GM13976 (cell line): ENCODE results near the gene CROT.

Experiments
- DNase-seq: peaks from one replicate; pipeline ENCODE4 v3.0.0; 2012; ENCODE audit warnings: low spot score
- in situ Hi-C: fragments of 300-500 bp; cut with MboI; formaldehyde crosslinking; loops from one replicate; pipeline ENCODE4 v1.12.0; 2022; ENCODE audit warnings: low sequenced_read_pairs, mixed read lengths, inconsistent platforms; ENCODE audit not compliant: unreplicated experiment
- TF ChIP-seq, protein P1 (sequence below): IDR thresholded peaks from 2 replicates; pipeline ENCODE4 v1.5.1; 2012; ENCODE audit warnings: borderline replicate concordance, mild to moderate bottlenecking; ENCODE audit not compliant: insufficient read depth; ENCODE audit errors: extremely low read depth, missing control alignments, control extremely low read depth

The CROT gene

DNA sequence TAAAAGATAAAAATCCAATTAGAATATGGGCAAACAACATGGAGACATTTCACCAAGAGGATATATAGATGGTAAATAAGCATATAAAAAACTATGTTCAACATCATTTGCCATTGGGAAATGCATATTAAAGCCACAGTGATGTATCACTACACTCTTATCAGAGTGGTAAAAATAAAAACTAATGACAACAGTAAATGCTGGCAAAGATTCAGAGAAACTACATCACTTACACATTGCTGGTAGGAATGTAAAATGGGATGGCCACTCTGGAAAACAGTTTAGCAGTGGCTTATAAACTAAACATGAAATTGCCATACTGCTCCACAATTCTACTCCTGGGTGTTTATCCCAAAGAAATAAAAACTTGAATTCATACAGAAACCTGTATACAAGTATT lies 59.2 kb downstream of the CROT start:
- in situ Hi-C loops: loop anchor here (25.0 kb wide), 1 partner anchor 467 kb away; no protein-coding TSS in a partner anchor
- TF ChIP-seq, protein P1, sequence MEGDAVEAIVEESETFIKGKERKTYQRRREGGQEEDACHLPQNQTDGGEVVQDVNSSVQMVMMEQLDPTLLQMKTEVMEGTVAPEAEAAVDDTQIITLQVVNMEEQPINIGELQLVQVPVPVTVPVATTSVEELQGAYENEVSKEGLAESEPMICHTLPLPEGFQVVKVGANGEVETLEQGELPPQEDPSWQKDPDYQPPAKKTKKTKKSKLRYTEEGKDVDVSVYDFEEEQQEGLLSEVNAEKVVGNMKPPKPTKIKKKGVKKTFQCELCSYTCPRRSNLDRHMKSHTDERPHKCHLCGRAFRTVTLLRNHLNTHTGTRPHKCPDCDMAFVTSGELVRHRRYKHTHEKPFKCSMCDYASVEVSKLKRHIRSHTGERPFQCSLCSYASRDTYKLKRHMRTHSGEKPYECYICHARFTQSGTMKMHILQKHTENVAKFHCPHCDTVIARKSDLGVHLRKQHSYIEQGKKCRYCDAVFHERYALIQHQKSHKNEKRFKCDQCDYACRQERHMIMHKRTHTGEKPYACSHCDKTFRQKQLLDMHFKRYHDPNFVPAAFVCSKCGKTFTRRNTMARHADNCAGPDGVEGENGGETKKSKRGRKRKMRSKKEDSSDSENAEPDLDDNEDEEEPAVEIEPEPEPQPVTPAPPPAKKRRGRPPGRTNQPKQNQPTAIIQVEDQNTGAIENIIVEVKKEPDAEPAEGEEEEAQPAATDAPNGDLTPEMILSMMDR: no peak
- DNase-seq: no peak

DNA sequence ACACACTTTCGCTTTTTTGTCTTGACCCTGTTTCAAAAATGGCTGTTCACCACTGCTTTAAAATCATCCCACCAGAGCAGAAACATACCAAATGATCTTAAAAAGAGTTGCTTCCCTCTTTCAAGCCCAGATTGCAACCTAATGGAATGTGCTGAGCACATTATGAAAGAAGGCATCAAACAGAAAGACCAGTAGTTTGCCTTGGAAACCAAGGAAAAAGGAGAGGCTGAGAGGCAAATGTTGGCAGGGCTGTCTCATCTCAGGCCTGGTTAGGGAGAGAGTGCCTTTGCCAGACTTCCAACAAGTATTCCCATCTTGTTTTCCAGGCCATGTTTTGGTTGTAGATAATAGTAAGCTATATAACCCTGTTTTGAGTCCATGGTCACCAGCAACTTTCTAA lies 65.7 kb downstream of the CROT start:
- in situ Hi-C loops: loop anchor here (5.0 to 25.0 kb wide), 2 partner anchors 99 to 474 kb away; no protein-coding TSS in a partner anchor
- TF ChIP-seq, protein P1: no peak
- no peak for DNase-seq

DNA sequence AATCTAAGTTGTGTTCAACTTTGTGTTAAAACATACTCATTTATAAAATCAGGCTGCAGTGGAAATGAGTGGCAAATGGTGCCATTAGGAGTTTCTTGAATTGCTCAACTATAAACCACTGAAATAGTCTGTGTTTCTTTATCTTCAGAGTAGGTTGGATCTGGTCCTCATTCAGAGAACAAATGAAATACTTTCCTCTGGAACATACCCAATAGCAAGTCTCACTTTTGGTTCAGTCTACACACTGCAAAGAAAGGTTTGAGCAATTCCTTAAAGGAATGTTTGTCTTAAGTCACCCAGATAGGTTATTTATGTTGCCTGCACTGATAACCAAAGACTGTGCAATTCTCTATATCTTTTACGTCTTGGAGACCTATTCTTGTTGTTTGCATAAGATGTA lies 67.6 kb downstream of the CROT start:
- DNase-seq: no peak
- in situ Hi-C loops: loop anchor here (5.0 to 25.0 kb wide), 2 partner anchors 101 to 476 kb away; no protein-coding TSS in a partner anchor
- TF ChIP-seq, protein P1: no peak

DNA sequence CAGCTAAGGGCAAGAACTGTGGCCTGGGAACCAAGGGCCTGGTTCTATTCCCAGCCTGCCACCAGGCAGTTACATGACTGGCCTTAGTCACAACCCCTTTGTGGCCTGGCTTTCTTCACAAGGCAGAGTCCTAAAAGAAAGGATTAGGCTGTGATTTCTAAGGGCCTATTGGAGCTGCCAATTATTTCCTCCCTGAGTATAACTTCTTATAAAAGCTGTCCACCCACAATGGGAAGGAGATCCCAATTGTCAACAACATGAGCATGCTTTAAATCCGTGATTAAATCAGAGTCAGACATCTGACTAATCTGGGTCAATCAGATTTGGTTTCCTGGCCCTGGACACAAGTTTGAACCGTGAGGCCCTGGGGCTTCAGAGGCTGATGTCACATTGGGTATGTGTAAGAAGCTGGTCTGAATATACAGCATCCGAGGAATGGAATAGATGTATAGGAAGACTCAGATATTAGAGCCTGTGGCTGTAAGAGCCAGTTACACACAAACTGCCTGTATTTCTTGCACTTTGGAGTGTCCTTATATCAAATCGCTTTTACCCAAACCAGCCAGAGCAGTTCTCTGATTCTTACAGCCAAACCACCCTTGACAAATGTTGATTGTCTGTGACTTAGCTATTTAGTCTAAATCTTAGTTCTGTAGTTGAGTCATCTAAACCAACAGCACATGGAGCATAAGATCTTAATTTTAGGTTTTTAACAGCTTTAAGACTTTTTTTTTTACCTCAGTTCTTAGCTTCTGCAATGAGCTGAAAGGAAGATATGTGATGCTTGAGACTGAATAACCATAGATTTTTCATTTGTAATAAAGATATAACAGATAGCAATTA lies 68.7 kb downstream of the CROT start:
- no peak for DNase-seq
- TF ChIP-seq, protein P1: no peak
- in situ Hi-C loops: loop anchor here (5.0 to 25.0 kb wide), 2 partner anchors 102 to 477 kb away; no protein-coding TSS in a partner anchor

DNA sequence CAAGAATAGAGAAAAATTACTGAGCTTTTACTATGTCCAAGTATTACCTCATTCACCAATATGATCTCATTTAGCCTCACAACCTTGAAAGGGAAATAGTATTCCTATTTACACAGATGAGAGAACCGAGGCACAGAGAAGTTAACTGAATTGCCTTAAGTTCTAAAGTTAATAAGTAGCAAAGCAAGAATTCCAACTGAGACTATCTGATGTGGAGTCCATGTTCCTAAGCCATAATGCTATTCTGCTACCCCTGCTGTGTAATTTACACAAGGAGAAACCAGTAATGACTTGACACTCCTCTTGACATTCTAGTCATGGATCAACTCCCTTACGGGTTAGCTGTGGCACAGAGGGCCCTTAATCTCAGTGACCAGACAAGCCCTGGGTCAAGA lies 69.3 kb downstream of the CROT start:
- in situ Hi-C loops: loop anchor here (5.0 to 25.0 kb wide), 2 partner anchors 102 to 477 kb away; no protein-coding TSS in a partner anchor
- TF ChIP-seq, protein P1: no peak
- DNase-seq: no peak

DNA sequence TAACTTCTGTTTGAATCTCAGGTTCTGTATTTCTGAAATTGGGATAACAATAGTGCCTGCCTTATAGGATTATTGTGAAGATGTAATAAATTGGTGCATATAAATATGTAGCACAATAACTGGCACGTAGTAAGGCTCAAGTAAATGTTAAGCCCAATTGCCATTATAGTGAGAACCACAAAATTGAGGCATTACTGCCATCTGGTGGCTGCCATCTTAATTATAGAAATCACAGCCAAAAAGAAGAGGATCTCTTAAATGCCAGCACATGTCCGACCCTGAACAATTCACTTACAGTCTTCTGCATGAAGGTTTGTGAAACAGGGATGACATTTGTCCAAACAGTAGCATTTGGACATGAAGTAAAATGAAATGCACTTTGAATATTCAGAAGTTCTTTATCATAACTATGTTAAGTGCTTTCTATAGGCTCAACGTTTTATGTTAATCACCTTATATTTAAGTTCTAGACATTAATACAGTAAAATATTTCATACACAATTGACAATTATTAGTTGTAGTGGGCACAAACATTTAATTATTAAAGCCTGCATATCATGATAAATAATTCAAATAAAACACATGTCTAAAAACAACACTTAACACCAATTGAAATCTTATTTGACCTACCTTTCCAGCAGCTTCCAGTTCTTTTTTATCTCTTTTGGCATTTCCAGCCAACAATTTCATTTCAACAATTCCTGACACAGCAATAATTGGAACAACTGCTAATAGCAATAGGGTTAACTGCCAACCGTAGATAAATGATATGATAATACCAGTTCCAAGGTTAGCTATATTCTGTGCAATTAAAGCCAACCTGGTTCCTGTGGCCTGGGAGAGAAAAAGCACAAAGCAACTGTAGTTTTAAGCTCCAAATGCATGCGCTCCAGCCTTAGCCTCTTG lies 71.5 kb downstream of the CROT start:
- peak; percentile 39 for DNase-seq
- in situ Hi-C loops: loop anchor here (25.0 kb wide), 1 partner anchor 480 kb away; no protein-coding TSS in a partner anchor
- TF ChIP-seq, protein P1: peak; percentile 49
